Brain pericyte (primary cell): Measurements from ENCODE around the gene MLLT6.

Experiments used
- DNase-seq: peaks from one replicate; pipeline ENCODE4 v3.0.0-alpha.2; 2012; ENCODE audit warnings: low read depth, low spot score

The MLLT6 gene

GRCh38 chr17:38706505-38707216 is 1.6 kb downstream of the MLLT6 start:
- DNase-seq, result no peak

- DNase-seq, result no peak
These were observed 2.7 kb downstream of the MLLT6 start for GRCh38 chr17:38707678-38708351.

GRCh38 chr17:38709104-38709820 is 4.2 kb downstream of the MLLT6 start:
- DNase-seq, result no peak

DNA sequence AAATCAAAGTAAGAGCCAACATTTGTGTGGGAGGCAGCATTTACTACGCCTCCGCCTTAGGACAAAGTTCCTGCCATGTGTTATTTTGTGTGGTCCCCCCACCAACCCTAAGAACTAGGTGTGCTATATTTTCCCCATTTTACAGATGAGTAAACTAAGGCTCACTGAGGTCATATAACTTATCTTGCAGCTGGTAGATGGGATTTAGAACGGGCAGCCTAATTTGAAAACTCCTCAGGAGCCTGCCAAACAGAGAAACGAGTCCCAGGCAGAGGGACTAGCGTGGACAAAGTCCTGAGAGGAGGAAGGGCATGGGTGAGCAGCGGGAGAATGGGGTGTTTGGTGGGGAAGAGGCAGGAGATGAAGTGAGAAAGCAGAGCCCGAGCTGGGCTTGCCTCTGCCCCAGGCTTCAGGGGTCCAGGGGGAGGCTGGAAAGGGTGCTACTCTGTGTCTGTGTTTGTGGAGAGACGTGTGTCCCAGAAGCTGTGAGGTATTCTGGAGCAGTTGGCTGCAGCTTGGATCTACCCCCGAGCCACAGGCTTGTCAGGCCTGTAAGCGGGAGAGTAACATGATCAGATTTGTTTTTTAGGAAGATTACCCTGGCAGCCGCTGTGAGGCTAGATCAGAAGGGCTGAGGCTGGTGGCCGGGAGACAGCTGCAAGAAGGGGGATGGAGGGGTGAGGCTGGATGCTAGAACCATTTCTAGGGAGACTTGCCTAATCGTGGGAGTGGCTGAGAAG is 5.0 kb downstream of the MLLT6 start:
- no peak for DNase-seq

DNA sequence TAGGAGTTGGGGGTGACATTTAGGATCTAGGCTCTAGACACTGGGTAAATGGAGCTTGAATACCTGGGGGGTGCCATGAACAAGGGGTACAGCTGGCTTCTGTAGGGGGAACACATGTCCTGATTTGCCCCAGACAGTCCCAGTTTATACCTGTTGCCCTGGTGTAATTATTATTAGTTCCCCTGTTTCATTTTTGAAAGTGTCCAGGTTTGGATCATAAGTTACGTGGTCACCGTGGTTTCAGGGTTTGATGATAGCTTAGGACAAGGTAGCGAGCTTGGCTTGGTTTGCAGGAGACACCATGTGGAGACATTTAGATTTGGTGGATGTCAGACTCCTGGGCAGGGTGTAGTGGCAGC is 5.5 kb downstream of the MLLT6 start:
- no peak for DNase-seq

- no peak for DNase-seq
These were observed 5.9 kb downstream of the MLLT6 start for GRCh38 chr17:38710985-38711384.

GRCh38 chr17:38711792-38712571 is 6.9 kb downstream of the MLLT6 start:
- no peak for DNase-seq

DNA sequence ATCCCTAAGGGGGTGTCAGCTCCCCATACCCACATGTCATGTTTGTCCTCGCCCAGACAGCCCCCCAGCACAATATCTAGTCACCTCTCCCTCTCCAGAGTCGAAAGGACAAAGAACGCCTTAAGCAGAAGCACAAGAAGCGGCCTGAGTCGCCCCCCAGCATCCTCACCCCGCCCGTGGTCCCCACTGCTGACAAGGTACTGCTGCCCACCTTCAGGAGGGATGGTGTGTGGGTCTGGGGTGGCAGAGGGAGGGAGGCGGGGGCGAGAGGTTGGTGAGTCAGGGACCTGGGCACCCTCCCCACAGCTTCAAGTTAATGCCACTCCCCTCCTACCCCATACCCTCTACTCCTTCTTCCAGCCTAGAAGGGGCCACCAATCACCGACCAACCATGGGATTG is 7.5 kb downstream of the MLLT6 start:
- DNase-seq, result no peak

DNA sequence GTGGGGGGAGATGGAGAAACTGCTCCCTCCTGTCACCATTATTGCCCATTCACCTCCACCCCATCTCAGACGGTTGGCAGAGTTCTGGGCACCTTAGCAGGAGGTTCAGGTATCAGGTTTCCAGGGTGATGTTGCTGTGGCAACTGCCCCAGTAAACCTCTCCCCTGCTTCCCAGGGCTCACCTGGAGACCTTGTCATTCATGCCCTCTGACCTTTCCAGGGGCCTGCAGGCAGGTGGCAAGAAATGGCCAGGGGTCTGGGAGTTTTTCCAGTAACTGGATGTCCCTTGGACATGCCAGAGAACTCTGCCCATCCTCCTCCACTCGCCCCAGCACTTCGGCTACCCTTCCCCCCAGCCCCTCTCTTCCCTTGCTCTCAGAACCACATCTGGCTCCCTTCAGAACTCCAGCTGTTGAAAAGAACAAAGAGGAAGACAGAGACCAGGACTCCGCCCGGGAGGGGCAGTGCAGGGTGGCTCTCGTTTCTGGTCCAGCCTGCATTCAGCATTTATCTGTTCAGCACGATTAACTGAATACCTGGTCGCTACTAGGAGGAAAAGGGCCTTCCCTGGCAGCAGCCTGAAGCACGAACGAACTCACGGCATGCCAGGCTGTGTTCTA is 8.5 kb downstream of the MLLT6 start:
- no peak for DNase-seq

- DNase-seq, result no peak
These were observed 10.3 kb downstream of the MLLT6 start for GRCh38 chr17:38715216-38715943.

DNA sequence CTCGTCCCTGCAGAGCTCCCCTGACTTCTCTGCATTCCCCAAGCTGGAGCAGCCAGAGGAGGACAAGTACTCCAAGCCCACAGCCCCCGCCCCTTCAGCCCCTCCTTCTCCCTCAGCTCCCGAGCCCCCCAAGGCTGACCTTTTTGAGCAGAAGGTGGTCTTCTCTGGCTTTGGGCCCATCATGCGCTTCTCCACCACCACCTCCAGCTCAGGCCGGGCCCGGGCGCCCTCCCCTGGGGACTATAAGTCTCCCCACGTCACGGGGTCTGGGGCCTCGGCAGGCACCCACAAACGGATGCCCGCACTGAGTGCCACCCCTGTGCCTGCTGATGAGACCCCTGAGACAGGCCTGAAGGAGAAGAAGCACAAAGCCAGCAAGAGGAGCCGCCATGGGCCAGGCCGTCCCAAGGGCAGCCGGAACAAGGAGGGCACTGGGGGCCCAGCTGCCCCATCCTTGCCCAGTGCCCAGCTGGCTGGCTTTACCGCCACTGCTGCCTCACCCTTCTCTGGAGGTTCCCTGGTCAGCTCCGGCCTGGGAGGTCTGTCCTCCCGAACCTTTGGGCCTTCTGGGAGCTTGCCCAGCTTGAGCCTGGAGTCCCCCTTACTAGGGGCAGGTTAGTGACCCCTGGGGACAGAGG is 11.4 kb downstream of the MLLT6 start:
- no peak for DNase-seq

DNA sequence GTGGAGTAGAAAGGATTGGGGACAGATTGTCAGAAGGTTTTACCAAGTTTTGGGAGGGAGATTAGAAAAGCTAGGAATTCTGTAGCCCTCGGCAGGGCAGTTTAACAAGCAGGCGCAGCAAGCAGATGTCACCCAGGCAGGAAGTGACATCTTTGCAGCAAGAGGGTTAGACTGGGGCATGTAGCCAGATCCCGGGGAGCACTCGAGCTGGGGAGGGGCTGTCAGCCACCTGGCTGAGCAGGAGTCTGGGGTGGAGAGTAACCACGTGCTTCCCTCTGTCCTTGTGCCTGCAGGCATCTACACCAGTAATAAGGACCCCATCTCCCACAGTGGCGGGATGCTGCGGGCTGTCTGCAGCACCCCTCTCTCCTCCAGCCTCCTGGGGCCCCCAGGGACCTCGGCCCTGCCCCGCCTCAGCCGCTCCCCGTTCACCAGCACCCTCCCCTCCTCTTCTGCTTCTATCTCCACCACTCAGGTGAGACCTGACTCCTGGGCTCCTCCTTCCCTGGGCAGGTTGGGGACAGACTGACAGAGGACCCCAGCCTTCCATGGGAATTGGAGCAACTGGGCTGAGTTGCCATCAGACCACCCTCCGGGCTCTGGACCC is 12.2 kb downstream of the MLLT6 start:
- DNase-seq, result no peak

GRCh38 chr17:38719289-38719942 is 14.3 kb downstream of the MLLT6 start:
- DNase-seq, result no peak

GRCh38 chr17:38719943-38720641 is 15.0 kb downstream of the MLLT6 start:
- no peak for DNase-seq

DNA sequence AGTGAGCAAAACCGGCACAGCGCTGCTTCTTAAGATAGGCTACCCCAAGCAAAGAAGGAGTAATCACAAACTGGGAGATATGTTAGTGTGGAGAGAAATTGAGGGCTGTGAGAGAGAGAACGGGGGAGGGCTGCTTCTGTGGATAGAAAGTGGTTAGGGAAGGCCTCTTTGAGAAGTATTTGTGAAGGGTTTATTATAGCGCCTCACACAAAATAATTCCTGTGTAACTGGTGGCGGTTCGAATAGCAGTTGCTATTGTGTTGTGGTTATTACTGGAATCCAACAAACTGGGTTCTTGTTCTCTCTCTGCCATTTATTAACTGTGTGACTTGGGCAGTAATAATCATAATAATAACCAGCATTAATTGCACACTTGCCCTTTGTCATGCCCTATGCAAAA is 15.9 kb downstream of the MLLT6 start:
- no peak for DNase-seq

- no peak for DNase-seq
These were observed 16.7 kb downstream of the MLLT6 start for GRCh38 chr17:38721802-38722201.

DNA sequence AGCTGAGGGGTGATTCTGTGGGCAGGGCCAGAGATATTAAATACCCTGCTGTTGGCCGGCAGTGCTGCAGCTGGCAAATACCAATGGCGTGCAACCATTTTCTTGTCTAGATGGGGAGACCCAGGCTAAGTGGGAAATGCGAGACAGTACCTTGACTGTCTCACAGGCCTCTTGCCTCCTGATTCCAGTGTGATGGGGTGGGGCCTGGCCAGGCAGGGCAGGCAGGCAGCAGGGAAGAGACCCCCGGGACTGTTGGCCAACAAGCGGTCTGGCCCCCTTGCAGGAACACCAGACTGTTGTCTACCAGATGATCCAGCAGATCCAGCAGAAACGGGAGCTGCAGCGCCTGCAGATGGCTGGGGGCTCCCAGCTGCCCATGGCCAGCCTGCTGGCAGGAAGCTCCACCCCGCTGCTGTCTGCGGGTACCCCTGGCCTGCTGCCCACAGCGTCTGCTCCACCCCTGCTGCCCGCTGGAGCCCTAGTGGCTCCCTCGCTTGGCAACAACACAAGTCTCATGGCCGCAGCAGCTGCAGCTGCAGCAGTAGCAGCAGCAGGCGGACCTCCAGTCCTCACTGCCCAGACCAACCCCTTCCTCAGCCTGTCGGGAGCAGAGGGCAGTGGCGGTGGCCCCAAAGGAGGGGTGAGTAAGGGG is 19.4 kb downstream of the MLLT6 start:
- no peak for DNase-seq

GRCh38 chr17:38725066-38725465 is 20.0 kb downstream of the MLLT6 start:
- DNase-seq, result no peak
